HCT116 (cell line): ENCODE data around the gene RAD23A. TPM values are rescaled to one million over a fixed set of nuclear protein-coding genes. Genes with fewer than 3 reads are reported as not detected.

Source experiments
- ATAC-seq: fragments of 200-7000 bp; cut with Tn5 transposase; 2 replicates; pipeline ENCODE4 v1.9.1; 2020; ENCODE audit warnings: mild to moderate bottlenecking, moderate library complexity
- BruUV-seq: library from RNA; stranded (reverse); fragments of 400-500 nt; replicated peaks from 2 replicates; lab custom pipeline; 2021; lab: Mats Ljungman, UMichigan
- CTCF ChIA-PET: fragments of 300-600 bp; sonication (Branson Sonifier 250); formaldehyde crosslinking; loops from one replicate; lab custom pipeline; 2021; ENCODE audit warnings: antibody characterized with exemption; lab: Charles Lee
- POLR2A ChIA-PET: fragments of 300-600, 350-600 bp; sonication (Branson Sonifier 250); formaldehyde crosslinking; loops from one replicate; lab custom pipeline; 2021; ENCODE audit warnings: antibody characterized with exemption; lab: Charles Lee
- RAD21 ChIA-PET, 2 experiments: fragments of 300-600 bp; sonication (Branson Sonifier 250); formaldehyde crosslinking; loops; one replicate each; lab custom pipeline; 2023; ENCODE audit warnings: low total read pairs in 2 of 2; ENCODE audit not compliant: uncharacterized antibody in 2 of 2, unreplicated experiment in 2 of 2, low non-redundant PET in 1 of 2; lab: Charles Lee
- DNase-seq: peaks from one replicate; pipeline ENCODE4 v3.0.0-alpha.2; 2010; ENCODE audit warnings: low read depth, low spot score
- H2AFZ ChIP-seq: fragments of 200-600 bp; shearing (Covaris generic), sonication (generic); 2 replicates; pipeline ENCODE4 v1.6.1; 2017; ENCODE audit warnings: low read depth, mixed run types, mixed read lengths, antibody characterized with exemption, low read length; ENCODE audit not compliant: poor library complexity, severe bottlenecking
- H3K27ac ChIP-seq: 2 replicates; pipeline ENCODE4 v1.5.1; 2012; ENCODE audit warnings: low read depth, low read length
- H3K27me3 ChIP-seq: fragments of 200-600 bp; sonication (generic); 2 replicates; pipeline ENCODE4 v1.6.1; 2016; ENCODE audit warnings: mixed run types, low read length, mixed read lengths; ENCODE audit not compliant: insufficient read depth
- H3K36me3 ChIP-seq, 2 experiments: fragments of 200-500 bp in 1 of 2; fragments of 200-600 bp in 1 of 2; sonication (Bioruptor generic) in 1 of 2; sonication (generic) in 1 of 2; 2 replicates each; pipeline versions ENCODE4 v1.5.1 to v1.6.1; 2014 to 2016; ENCODE audit warnings: low read length in 2 of 2, inconsistent platforms in 1 of 2, mixed read lengths in 1 of 2, mixed run types in 1 of 2; ENCODE audit not compliant: insufficient read depth in 2 of 2, control insufficient read depth in 1 of 2
- H3K4me1 ChIP-seq, 2 experiments: fragments of 200-600 bp in 1 of 2; sonication (generic) in 1 of 2; 2 replicates each; pipeline versions ENCODE4 v1.5.1 to v1.6.1; 2012 to 2017; ENCODE audit warnings: low read length in 2 of 2, inconsistent platforms in 1 of 2, mild to moderate bottlenecking in 1 of 2, mixed read lengths in 1 of 2, mixed run types in 1 of 2, moderate library complexity in 1 of 2; ENCODE audit not compliant: insufficient read depth in 2 of 2, control insufficient read depth in 1 of 2
- H3K4me2 ChIP-seq: fragments of 200-600 bp; sonication (generic); 2 replicates; pipeline ENCODE4 v1.6.1; 2017; ENCODE audit warnings: mixed run types, low read length, mixed read lengths
- H3K4me3 ChIP-seq, 2 experiments: fragments of 200-600 bp in 1 of 2; sonication (generic) in 1 of 2; replicated peaks in 1 of 2; 2 replicates each; pipeline ENCODE4 v1.5.1; 2011 to 2016; ENCODE audit warnings: low read length in 2 of 2, control low read depth in 1 of 2, low read depth in 1 of 2, mild to moderate bottlenecking in 1 of 2, mixed read lengths in 1 of 2, mixed run types in 1 of 2
- H3K79me2 ChIP-seq: fragments of 200-600 bp; sonication (generic); 2 replicates; pipeline ENCODE4 v1.6.1; 2017; ENCODE audit warnings: mild to moderate bottlenecking, mixed run types, low read length, moderate library complexity, mixed read lengths; ENCODE audit not compliant: insufficient read depth
- H3K9ac ChIP-seq: fragments of 200-600 bp; sonication (generic); 2 replicates; pipeline ENCODE4 v1.6.1; 2016; ENCODE audit warnings: low read length, mixed read lengths
- H3K9me2 ChIP-seq: fragments of 200-600 bp; sonication (generic), shearing (Covaris generic); 2 replicates; pipeline ENCODE4 v1.6.1; 2017; ENCODE audit warnings: mixed run types, mild to moderate bottlenecking, moderate library complexity; ENCODE audit not compliant: insufficient read depth
- H3K9me3 ChIP-seq, 2 experiments: fragments of 200-500 bp in 1 of 2; fragments of 200-600 bp in 1 of 2; sonication (Bioruptor generic) in 1 of 2; sonication (generic) in 1 of 2; 2 replicates each; pipeline ENCODE4 v1.6.1; 2014 to 2017; ENCODE audit warnings: low read length in 2 of 2, mixed read lengths in 2 of 2, inconsistent platforms in 1 of 2, low read depth in 1 of 2, mild to moderate bottlenecking in 1 of 2, mixed run types in 1 of 2, moderate library complexity in 1 of 2; ENCODE audit not compliant: control insufficient read depth in 1 of 2, insufficient read depth in 1 of 2
- H4K20me1 ChIP-seq: fragments of 200-600 bp; sonication (generic), shearing (Covaris generic); 2 replicates; pipeline ENCODE4 v1.6.1; 2017; ENCODE audit warnings: mixed run types, mild to moderate bottlenecking, moderate library complexity; ENCODE audit not compliant: insufficient read depth
- CBX3 ChIP-seq: IDR thresholded peaks from 2 replicates; pipeline ENCODE4 v1.6.1; 2012; ENCODE audit warnings: low read depth
- CTCF ChIP-seq, 3 experiments: fragments of 200-600 bp in 1 of 3; sonication (generic) in 1 of 3; IDR thresholded peaks in 2 of 3; conservative IDR thresholded peaks in 1 of 3; 2 replicates each; pipeline ENCODE4 v1.5.1; 2012 to 2017; ENCODE audit warnings: low read depth in 2 of 3, low read length in 2 of 3, antibody characterized with exemption in 1 of 3, borderline replicate concordance in 1 of 3, control low read depth in 1 of 3, mild to moderate bottlenecking in 1 of 3, mixed read lengths in 1 of 3, mixed run types in 1 of 3, moderate library complexity in 1 of 3; ENCODE audit not compliant: insufficient read depth in 1 of 3
- JUND ChIP-seq: IDR thresholded peaks from 2 replicates; pipeline ENCODE4 v1.6.1; 2012
- RAD21 ChIP-seq: IDR thresholded peaks from 2 replicates; pipeline ENCODE4 v1.6.1; 2012; ENCODE audit warnings: low read depth, mild to moderate bottlenecking
- SRF ChIP-seq: IDR thresholded peaks from 2 replicates; pipeline ENCODE4 v1.6.1; 2012; ENCODE audit warnings: low read depth
- intact Hi-C: fragments of 100-400 bp; cut with micrococcal nuclease; formaldehyde crosslinking; loops from 2 replicates; pipeline ENCODE4 v1.10.0; 2022
- total RNA-seq: library from RNA; stranded (reverse); gene quantifications from one replicate; pipeline ENCODE4 v1.2.1, GENCODE V29; 2021; ENCODE audit not compliant: unreplicated experiment

The RAD23A gene
- total RNA-seq, 1 experiment from 2014 or later, result 163 TPM

- Histone ChIP-seq H2AFZ (peak overlapping the region; percentile 66), H3K27ac (no peak overlapping the region), H3K4me2 (peak overlapping the region; percentile 55), H3K4me3 (no peak overlapping the region), H3K27me3 (no peaks in the 10 kb centered on the region), H3K9me3 (no peaks in the 10 kb centered on the region), H3K79me2 (no peaks in the 10 kb centered on the region), H3K4me1 (peaks cover 21 to 28% of the 10 kb centered on the region in 2 experiments; a peak in 3 of 4 replicates), H3K9me2 (no peaks in the 10 kb centered on the region), H4K20me1 (no peaks in the 10 kb centered on the region), H3K36me3 (no peaks in the 10 kb centered on the region), H3K9ac (peak overlapping the region; percentile 21; the same call in 1 of the 2 replicates)
- POLR2A ChIA-PET, result interaction anchor here (1.0 kb wide), 1 partner anchor 111 kb away, joined by 3 read pairs; no protein-coding TSS in a partner anchor
- BruUV-seq, result no TSS peak
- CTCF ChIA-PET, result interaction anchor here (1.0 to 2.2 kb wide), 6 partner anchors 45 to 351 kb away, joined by 3 to 27 read pairs (median 4); no protein-coding TSS in a partner anchor
- RAD21 ChIA-PET, result interaction anchor here (0.6 to 1.6 kb wide), 3 partner anchors 78 to 110 kb away, joined by 3 to 5 read pairs (median 3); no protein-coding TSS in a partner anchor
- DNase-seq (peak; percentile 36), ATAC-seq (peak; percentile 67)
- TF ChIP-seq JUND (no peak), CTCF (IDR thresholded peaks at IDR 0.05 in 2 of 3, conservative IDR thresholded peaks at IDR 0.05 in 1 of 3; ENCODE audit: borderline replicate concordance in 1 of 3, insufficient read depth in 1 of 3, low read depth in 2 of 3, low read length in 2 of 3) (peak; percentile 86 to 94 (median 90)), CBX3 (0 out of 2 replicates have a peak, but pooled peaks have one; percentile 19), SRF (no peak), RAD21 (peak; percentile 94)
- intact Hi-C loops, result loop anchor here (1.0 kb wide), 3 partner anchors 51 to 111 kb away; no protein-coding TSS in a partner anchor
These were observed 38.0 kb downstream of the RAD23A start for GRCh38 chr19:12983542-12984142.
